Parathyroid adenoma (tissue), 2 donors: ENCODE data around the gene HORMAD2.

Experiments
- H2AFZ ChIP-seq: fragments of 300-600 bp; sonication (generic); one replicate; pipeline ENCODE4 v1.7.0; 2017; ENCODE audit warnings: antibody characterized with exemption, mild to moderate bottlenecking
- H3K27ac ChIP-seq: fragments of 300-600 bp; sonication (generic); one replicate; pipeline ENCODE4 v1.7.0; 2017
- H3K27me3 ChIP-seq: fragments of 300-600 bp; sonication (generic); one replicate; pipeline ENCODE4 v1.7.0; 2017; ENCODE audit warnings: low read length; ENCODE audit not compliant: control insufficient read depth, insufficient read depth
- H3K36me3 ChIP-seq: fragments of 300-600 bp; sonication (generic); one replicate; pipeline ENCODE4 v1.7.0; 2017; ENCODE audit warnings: low read length; ENCODE audit not compliant: control insufficient read depth, insufficient read depth
- H3K4me1 ChIP-seq: fragments of 300-600 bp; sonication (generic); one replicate; pipeline ENCODE4 v1.7.0; 2017; ENCODE audit warnings: control low read depth
- H3K4me2 ChIP-seq: fragments of 300-600 bp; sonication (generic); one replicate; pipeline ENCODE4 v1.7.0; 2017; ENCODE audit warnings: low read length
- H3K4me3 ChIP-seq: fragments of 300-600 bp; sonication (generic); one replicate; pipeline ENCODE4 v1.7.0; 2017; ENCODE audit warnings: low read depth, low read length
- H3K79me2 ChIP-seq: fragments of 300-600 bp; sonication (generic); one replicate; pipeline ENCODE4 v1.7.0; 2017; ENCODE audit warnings: control low read depth
- H3K9ac ChIP-seq: fragments of 300-600 bp; sonication (generic); one replicate; pipeline ENCODE4 v1.7.0; 2017; ENCODE audit warnings: mild to moderate bottlenecking
- H3K9me3 ChIP-seq: fragments of 300-600 bp; sonication (generic); one replicate; pipeline ENCODE4 v1.7.0; 2017; ENCODE audit warnings: low read length; ENCODE audit not compliant: control insufficient read depth
- TF ChIP-seq, protein P1 (sequence below): fragments of 300-600 bp; sonication (generic); IDR thresholded peaks from one replicate; pipeline ENCODE4 v1.7.0; 2017; ENCODE audit warnings: antibody characterized with exemption, mild to moderate bottlenecking
- donor health status: primary hyperparathyroidism.

The HORMAD2 gene

DNA sequence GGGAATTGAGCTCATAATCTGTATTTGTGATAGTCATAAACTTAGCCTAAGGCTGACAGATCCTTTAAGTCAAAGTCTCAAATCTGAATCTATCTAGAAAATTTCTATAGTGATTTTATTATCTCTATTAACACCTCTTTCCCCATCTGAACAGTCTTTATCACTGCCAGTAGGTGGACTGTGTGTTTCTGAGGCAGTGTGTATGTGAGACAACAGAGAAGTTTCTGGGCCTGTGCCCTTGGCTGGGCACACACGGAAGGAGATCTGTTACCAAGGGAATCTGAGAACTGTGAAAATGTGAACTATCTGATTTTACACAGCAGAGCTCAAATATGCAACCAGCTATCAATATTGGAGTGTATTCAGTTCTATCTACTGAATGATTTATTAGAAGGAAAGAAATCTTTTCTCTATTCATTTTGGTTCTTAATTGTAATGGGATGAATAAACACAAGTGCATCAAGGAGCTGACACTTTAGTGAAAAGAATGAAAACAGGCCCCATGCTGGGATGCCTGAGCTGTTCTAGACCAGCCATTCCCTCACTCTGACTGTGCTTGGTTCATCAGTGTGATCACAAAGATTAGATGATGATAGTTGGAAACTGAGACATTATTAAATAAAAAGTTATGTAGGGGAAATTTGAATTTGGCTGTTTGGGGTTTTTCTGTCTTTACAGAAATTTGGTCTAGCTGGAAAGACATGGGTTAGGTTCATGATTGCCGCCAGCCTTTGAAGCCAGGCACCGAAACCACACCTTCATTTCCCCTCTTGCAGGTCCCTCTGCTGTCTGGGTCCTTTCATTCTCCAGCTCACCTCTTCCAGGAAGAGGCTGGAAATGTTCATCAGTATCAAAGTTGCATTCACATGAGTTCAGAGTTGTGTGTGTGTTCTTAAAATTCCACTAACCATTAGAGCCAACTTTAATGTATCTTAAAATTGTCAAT, 98.2 kb downstream of the HORMAD2 start:
- Histone ChIP-seq H3K36me3 (no peaks in the 10 kb centered on the region), H3K79me2 (no peaks in the 10 kb centered on the region), H3K4me2 (no peak overlapping the region), H3K27me3 (no peaks in the 10 kb centered on the region), H3K9me3 (no peaks in the 10 kb centered on the region), H3K9ac (no peak overlapping the region), H3K27ac (no peak overlapping the region), H3K4me3 (no peak overlapping the region), H3K4me1 (no peaks in the 10 kb centered on the region), H2AFZ (peak overlapping the region; percentile 27)
- TF ChIP-seq, protein P1, sequence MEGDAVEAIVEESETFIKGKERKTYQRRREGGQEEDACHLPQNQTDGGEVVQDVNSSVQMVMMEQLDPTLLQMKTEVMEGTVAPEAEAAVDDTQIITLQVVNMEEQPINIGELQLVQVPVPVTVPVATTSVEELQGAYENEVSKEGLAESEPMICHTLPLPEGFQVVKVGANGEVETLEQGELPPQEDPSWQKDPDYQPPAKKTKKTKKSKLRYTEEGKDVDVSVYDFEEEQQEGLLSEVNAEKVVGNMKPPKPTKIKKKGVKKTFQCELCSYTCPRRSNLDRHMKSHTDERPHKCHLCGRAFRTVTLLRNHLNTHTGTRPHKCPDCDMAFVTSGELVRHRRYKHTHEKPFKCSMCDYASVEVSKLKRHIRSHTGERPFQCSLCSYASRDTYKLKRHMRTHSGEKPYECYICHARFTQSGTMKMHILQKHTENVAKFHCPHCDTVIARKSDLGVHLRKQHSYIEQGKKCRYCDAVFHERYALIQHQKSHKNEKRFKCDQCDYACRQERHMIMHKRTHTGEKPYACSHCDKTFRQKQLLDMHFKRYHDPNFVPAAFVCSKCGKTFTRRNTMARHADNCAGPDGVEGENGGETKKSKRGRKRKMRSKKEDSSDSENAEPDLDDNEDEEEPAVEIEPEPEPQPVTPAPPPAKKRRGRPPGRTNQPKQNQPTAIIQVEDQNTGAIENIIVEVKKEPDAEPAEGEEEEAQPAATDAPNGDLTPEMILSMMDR, result no peak

DNA sequence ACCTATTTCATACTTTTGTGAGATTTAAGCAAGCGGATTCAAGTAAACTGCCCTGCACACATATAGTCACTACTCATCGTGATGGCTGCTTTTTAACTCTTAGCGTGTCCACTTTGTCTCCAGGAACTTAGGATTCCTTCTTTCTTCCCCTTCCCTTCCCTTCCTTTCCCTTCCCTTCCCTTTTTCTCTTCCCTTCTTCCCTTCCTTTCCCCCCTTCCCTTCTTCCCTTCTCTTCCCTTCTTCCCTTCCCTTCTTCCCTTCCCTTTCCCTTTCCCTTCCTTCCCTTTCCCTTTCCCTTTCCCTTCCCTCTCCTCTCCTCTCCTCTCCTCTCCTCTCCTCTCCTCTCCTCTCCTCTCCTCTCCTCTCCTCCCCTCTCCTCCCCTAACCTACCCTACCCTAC, 100.4 kb downstream of the HORMAD2 start:
- Histone ChIP-seq H3K9me3 (no peaks in the 10 kb centered on the region), H3K36me3 (no peaks in the 10 kb centered on the region), H3K79me2 (no peaks in the 10 kb centered on the region), H2AFZ (no peak overlapping the region), H3K4me3 (no peak overlapping the region), H3K27ac (no peak overlapping the region), H3K9ac (no peak overlapping the region), H3K4me1 (no peaks in the 10 kb centered on the region), H3K27me3 (no peaks in the 10 kb centered on the region), H3K4me2 (no peak overlapping the region)
- TF ChIP-seq, protein P1, result no peak

DNA sequence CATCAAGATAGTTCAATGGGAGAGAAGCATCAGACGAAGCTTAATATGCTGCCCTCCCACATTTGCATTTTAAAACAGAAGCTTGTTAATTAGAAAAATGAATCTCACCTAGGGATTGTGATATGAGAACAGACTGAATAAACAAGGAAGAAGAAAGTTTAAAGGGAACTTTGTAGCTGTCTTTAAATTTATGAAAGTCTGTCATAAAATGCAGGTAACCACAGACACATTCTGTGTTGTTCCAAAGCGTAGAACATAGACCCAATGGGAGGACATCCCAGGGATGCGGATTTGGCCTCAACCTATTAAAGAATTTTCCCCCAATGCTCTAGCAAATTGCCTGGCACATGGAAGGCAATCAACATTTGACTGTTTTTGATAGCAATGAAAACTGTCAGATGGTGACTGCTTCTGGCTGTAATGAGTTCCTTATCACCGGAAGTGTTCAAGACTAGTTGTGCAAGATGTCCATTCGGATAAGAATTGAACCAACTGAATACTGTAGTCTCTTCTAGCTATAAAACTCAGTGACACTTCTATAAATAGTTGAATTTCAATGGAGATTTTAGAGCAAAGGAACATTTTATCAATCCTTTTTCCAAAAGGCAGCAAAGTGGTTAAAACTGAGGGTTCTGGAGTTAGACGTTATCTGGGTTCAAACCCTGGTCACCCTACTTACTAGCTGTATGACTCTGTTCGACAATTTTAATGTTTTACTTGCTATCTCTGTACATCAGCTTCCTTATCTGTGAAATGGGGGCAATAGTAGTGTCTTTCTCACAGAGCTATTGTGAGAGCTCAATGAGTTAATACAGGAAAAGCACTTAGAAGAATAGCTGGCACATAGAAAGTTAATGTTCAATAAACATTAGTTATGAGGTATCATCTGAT, 101.4 kb downstream of the HORMAD2 start:
- Histone ChIP-seq H3K9me3 (no peaks in the 10 kb centered on the region), H3K27ac (no peak overlapping the region), H3K4me2 (no peak overlapping the region), H2AFZ (no peak overlapping the region), H3K4me3 (no peak overlapping the region), H3K79me2 (no peaks in the 10 kb centered on the region), H3K4me1 (no peaks in the 10 kb centered on the region), H3K9ac (no peak overlapping the region), H3K36me3 (no peaks in the 10 kb centered on the region), H3K27me3 (no peaks in the 10 kb centered on the region)
- TF ChIP-seq, protein P1, result no peak

DNA sequence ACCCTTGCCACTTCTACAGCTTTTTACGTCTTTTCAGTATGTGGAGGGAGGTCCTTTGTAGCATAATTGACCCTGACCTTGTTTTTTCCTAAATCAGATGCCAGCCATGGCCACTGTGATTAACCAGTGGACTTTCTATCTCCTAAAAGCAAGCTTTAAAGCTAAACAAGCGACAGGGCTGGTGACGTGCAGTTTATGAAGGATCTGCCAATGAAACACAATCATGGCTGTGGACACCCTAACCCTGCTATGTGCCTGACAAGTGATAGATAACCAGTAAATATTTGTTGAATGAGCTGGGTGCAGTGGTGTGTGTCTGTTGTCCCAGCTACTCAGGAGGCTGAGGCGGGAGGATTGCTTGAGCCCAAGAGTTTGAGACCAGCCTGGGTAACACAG, 102.1 kb downstream of the HORMAD2 start:
- Histone ChIP-seq H3K9ac (no peak overlapping the region), H3K79me2 (no peaks in the 10 kb centered on the region), H3K36me3 (no peaks in the 10 kb centered on the region), H3K4me3 (no peak overlapping the region), H2AFZ (no peak overlapping the region), H3K27ac (no peak overlapping the region), H3K4me2 (no peak overlapping the region), H3K9me3 (no peaks in the 10 kb centered on the region), H3K27me3 (no peaks in the 10 kb centered on the region), H3K4me1 (no peaks in the 10 kb centered on the region)
- TF ChIP-seq, protein P1, result no peak
